BLaER1 (cell line): ENCODE results near the gene SCNM1.
"Not testable (repeated sequence)": the region's sequence is repeated elsewhere in the genome, so short reads cannot be mapped to it uniquely, and the experiment has no call there.

Source experiments
- H3K27ac ChIP-seq: shearing (Covaris generic); formaldehyde crosslinking; 2 replicates; pipeline ENCODE4 v1.8.1; 2022
- H3K27me3 ChIP-seq: shearing (Covaris generic); formaldehyde crosslinking; 2 replicates; pipeline ENCODE4 v1.8.1; 2022
- H3K36me3 ChIP-seq: shearing (Covaris generic); formaldehyde crosslinking; 2 replicates; pipeline ENCODE4 v1.8.1; 2022
- H3K4me1 ChIP-seq: shearing (Covaris generic); formaldehyde crosslinking; 2 replicates; pipeline ENCODE4 v1.8.1; 2022
- H3K4me2 ChIP-seq: shearing (Covaris generic); formaldehyde crosslinking; 2 replicates; pipeline ENCODE4 v1.8.1; 2022
- H3K4me3 ChIP-seq: shearing (Covaris generic); formaldehyde crosslinking; 2 replicates; pipeline ENCODE4 v1.8.1; 2022
- H3K9ac ChIP-seq: shearing (Covaris generic); formaldehyde crosslinking; 2 replicates; pipeline ENCODE4 v1.8.1; 2022
- H3K9me3 ChIP-seq: shearing (Covaris generic); formaldehyde crosslinking; 2 replicates; pipeline ENCODE4 v1.8.1; 2022
- H4K20me1 ChIP-seq: shearing (Covaris generic); formaldehyde crosslinking; 2 replicates; pipeline ENCODE4 v1.8.1; 2022
- Cebpa-rat ChIP-seq: shearing (Covaris generic); IDR thresholded peaks from 2 replicates; pipeline ENCODE4 v1.8.1; 2022

SCNM1 gene

DNA sequence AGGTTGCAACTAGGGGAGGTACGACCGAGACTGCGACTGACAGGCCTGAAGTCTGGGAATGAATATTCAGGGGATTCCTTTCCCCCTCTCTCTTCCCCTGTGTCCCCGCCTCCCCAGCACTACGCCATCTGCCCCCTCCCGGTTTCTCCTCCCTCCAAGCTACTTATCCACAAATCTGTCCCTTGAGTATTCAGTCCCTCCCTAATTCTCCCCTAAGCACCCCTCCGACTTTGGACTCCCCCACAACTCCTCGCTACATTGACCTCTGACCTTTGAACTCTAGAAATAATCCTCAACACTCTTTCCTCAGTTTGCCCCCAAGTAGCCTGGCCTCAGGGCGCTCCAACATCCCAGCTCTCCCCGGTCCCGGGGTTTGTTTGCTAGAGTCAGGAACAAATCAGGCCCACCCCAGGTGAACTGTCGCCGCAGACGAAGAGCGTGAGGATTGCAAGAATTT lies 635 bp upstream of the SCNM1 start:
- Histone ChIP-seq H4K20me1 (no peaks in the 10 kb centered on the region), H3K27ac (peak overlapping the region; percentile 73), H3K9me3 (no peaks in the 10 kb centered on the region), H3K9ac (peak overlapping the region; percentile 75), H3K36me3 (peaks cover 45% of the 10 kb centered on the region), H3K4me1 (peaks cover 39% of the 10 kb centered on the region), H3K27me3 (no peaks in the 10 kb centered on the region), H3K4me3 (peak overlapping the region; percentile 79), H3K4me2 (peak overlapping the region; percentile 85)
- TF ChIP-seq Cebpa-rat, result no peak

GRCh38 chr1:151166505-151166956 lies 587 bp downstream of the SCNM1 start:
- Histone ChIP-seq H3K9me3 (no peaks in the 10 kb centered on the region), H3K4me3 (peak overlapping the region; percentile 79), H3K4me1 (peaks cover 33% of the 10 kb centered on the region), H3K36me3 (peaks cover 47% of the 10 kb centered on the region), H3K9ac (peak overlapping the region; percentile 88), H3K27me3 (no peaks in the 10 kb centered on the region), H3K4me2 (peak overlapping the region; percentile 85), H4K20me1 (no peaks in the 10 kb centered on the region), H3K27ac (peak overlapping the region; percentile 79)
- TF ChIP-seq Cebpa-rat, result no peak

- H3K27ac ChIP-seq, result 0 out of 2 replicates have a peak overlapping the region, but pooled peaks have one; percentile 79
- H3K4me2 ChIP-seq, result peak overlapping the region; percentile 85
- peak overlapping the region; percentile 88 for H3K9ac ChIP-seq
Observed at GRCh38 chr1:151167116-151167515, 1.2 kb downstream of the SCNM1 start.

DNA sequence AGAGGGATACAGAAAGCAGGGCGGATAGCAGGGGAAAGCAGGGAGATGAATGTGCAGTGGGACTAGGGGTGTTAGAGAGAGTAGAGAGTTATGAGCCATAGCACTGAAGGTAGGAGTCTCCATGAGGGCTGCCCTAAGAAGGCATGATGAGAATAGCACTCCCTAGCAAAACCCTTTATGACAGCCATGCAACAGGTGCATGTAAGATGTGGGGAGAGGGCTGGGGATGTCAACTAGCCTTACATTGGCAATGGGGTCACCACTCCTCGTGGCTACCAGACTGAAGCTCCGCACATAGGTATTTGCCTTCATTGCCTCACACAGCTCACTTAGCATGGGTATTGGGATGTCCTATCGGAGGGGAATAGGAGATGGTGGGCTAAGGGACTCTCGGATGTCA lies 5.2 kb downstream of the SCNM1 start:
- Histone ChIP-seq H3K4me1 (peaks cover 11% of the 10 kb centered on the region), H3K36me3 (peaks cover 85% of the 10 kb centered on the region), H3K27me3 (no peaks in the 10 kb centered on the region), H4K20me1 (no peaks in the 10 kb centered on the region), H3K27ac (no peak overlapping the region), H3K9me3 (no peaks in the 10 kb centered on the region), H3K4me3 (no peak overlapping the region), H3K4me2 (no peak overlapping the region), H3K9ac (no peak overlapping the region)
- TF ChIP-seq Cebpa-rat, result no peak

More at GRCh38 chr1:151167116-151167515, 1.2 kb downstream of the SCNM1 start:
- Histone ChIP-seq H3K4me1 (peaks cover 33% of the 10 kb centered on the region), H4K20me1 (no peaks in the 10 kb centered on the region), H3K4me3 (peak overlapping the region; percentile 79), H3K36me3 (peaks cover 48% of the 10 kb centered on the region), H3K27me3 (no peaks in the 10 kb centered on the region), H3K9me3 (no peaks in the 10 kb centered on the region)
- TF ChIP-seq Cebpa-rat, result no peak

- H3K9me3 ChIP-seq, result no peaks in the 10 kb centered on the region
- H3K4me3 ChIP-seq, result no peak overlapping the region
- no peak for TF ChIP-seq Cebpa-rat
- H3K27me3 ChIP-seq, result no peaks in the 10 kb centered on the region
- H3K4me2 ChIP-seq, result no peak overlapping the region
- H3K36me3 ChIP-seq, result peaks cover 94% of the 10 kb centered on the region
- H3K27ac ChIP-seq, result no peak overlapping the region
- H4K20me1 ChIP-seq, result no peaks in the 10 kb centered on the region
- H3K4me1 ChIP-seq, result no peaks in the 10 kb centered on the region
- H3K9ac ChIP-seq, result no peak overlapping the region
Observed at GRCh38 chr1:151175041-151175741, 9.2 kb downstream of the SCNM1 start.

GRCh38 chr1:151175863-151176262 lies 9.9 kb downstream of the SCNM1 start, which contains the start of gene TMOD4:
Gene TMOD4, minus strand, starts transcription at chr1:151175981. Its CDS starts 1,106 bp downstream, at chr1:151174875.
- no peaks in the 10 kb centered on the region for H3K27me3 ChIP-seq
- peaks cover 94% of the 10 kb centered on the region for H3K36me3 ChIP-seq
- no peaks in the 10 kb centered on the region for H3K9me3 ChIP-seq
- TF ChIP-seq Cebpa-rat, result no peak
- H3K4me2 ChIP-seq, result no peak within 1 kb of the TSS
- no peaks in the 10 kb centered on the region for H4K20me1 ChIP-seq
- no peak within 1 kb of the TSS for H3K27ac ChIP-seq
- no peak within 1 kb of the TSS for H3K4me3 ChIP-seq
- H3K9ac ChIP-seq, result no peak within 1 kb of the TSS
- no peaks in the 10 kb centered on the region for H3K4me1 ChIP-seq

- no peak overlapping the region for H3K4me2 ChIP-seq
- no peaks in the 10 kb centered on the region for H3K4me1 ChIP-seq
- no peak overlapping the region for H3K4me3 ChIP-seq
- H3K27ac ChIP-seq, result no peak overlapping the region
- H3K9ac ChIP-seq, result no peak overlapping the region
- H3K9me3 ChIP-seq, result no peaks in the 10 kb centered on the region
- H4K20me1 ChIP-seq, result no peaks in the 10 kb centered on the region
- H3K27me3 ChIP-seq, result no peaks in the 10 kb centered on the region
- peaks cover 94% of the 10 kb centered on the region for H3K36me3 ChIP-seq
- TF ChIP-seq Cebpa-rat, result no peak
Observed at GRCh38 chr1:151176514-151177045, 10.6 kb downstream of the SCNM1 start.

DNA sequence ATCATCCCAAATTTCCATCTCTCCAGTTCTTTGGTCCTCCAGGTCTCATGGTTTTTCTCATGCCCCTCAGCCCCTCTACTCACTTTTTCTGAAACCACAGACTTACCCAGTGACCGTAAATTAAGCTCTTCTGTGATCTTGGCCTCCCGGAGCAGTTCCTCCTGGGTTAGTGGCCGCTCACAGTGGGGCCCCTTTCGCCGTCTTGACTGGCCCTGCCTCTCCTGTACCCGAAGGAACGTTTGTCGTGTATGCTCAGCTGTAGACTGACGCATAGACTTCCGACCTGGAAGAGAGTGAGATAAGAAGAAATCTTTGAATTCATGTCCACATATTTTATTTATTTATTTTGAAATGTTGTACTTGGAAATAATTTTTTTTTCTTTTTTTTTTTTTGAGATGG lies 18.3 kb downstream of the SCNM1 start:
- Histone ChIP-seq H3K4me2 (no peak overlapping the region), H3K27me3 (no peaks in the 10 kb centered on the region), H3K4me1 (peaks cover 17% of the 10 kb centered on the region), H3K9ac (0 out of 2 replicates have a peak overlapping the region, but pooled peaks have one; percentile 19), H3K36me3 (peaks cover 80% of the 10 kb centered on the region), H3K9me3 (no peaks in the 10 kb centered on the region), H4K20me1 (no peaks in the 10 kb centered on the region), H3K27ac (no peak overlapping the region), H3K4me3 (no peak overlapping the region)
- no peak for TF ChIP-seq Cebpa-rat

GRCh38 chr1:151187205-151187604 lies 21.3 kb downstream of the SCNM1 start:
- TF ChIP-seq Cebpa-rat, result no peak
- H3K27me3 ChIP-seq, result no peaks in the 10 kb centered on the region
- H3K4me1 ChIP-seq, result peaks cover 24% of the 10 kb centered on the region
- no peak overlapping the region for H3K4me3 ChIP-seq
- no peaks in the 10 kb centered on the region for H4K20me1 ChIP-seq
- no peak overlapping the region for H3K4me2 ChIP-seq
- H3K27ac ChIP-seq, result no peak overlapping the region
- no peaks in the 10 kb centered on the region for H3K9me3 ChIP-seq
- H3K36me3 ChIP-seq, result peaks cover 50% of the 10 kb centered on the region
- no peak overlapping the region for H3K9ac ChIP-seq

GRCh38 chr1:151188667-151189066 lies 22.7 kb downstream of the SCNM1 start:
- H3K27me3 ChIP-seq, H4K20me1 ChIP-seq, H3K9me3 ChIP-seq: not testable (repeated sequence)
- Histone ChIP-seq H3K4me3 (peak overlapping the region; percentile 84), H3K9ac (peak overlapping the region; percentile 93), H3K4me1 (peaks cover 24% of the 10 kb centered on the region), H3K27ac (peak overlapping the region; percentile 93), H3K4me2 (peak overlapping the region; percentile 95), H3K36me3 (peaks cover 35% of the 10 kb centered on the region)
